Hepatocyte (in vitro differentiated cells): ENCODE measurements around the gene SPINK1. TPM values are rescaled to one million over a fixed set of nuclear protein-coding genes. Genes with fewer than 3 reads are reported as not detected.
"Not testable (repeated sequence)": the region's sequence is repeated elsewhere in the genome, so short reads cannot be mapped to it uniquely, and the experiment has no call there.

Experiments
- DNase-seq: peaks from one replicate; pipeline ENCODE4 v3.0.0-alpha.2; 2016; ENCODE audit warnings: low spot score
- H2AFZ ChIP-seq: fragments of 200-600 bp; sonication (generic); 2 replicates; pipeline ENCODE4 v1.6.0; 2016; ENCODE audit warnings: antibody characterized with exemption, mild to moderate bottlenecking
- H3K27ac ChIP-seq: fragments of 200-600 bp; sonication (generic); 2 replicates; pipeline ENCODE4 v1.5.1; 2016; ENCODE audit warnings: mild to moderate bottlenecking
- H3K27me3 ChIP-seq: fragments of 200-600 bp; sonication (generic); 2 replicates; pipeline ENCODE4 v1.6.1; 2016
- H3K36me3 ChIP-seq: fragments of 200-600 bp; sonication (generic); replicated peaks from 2 replicates; pipeline ENCODE4 v1.5.1; 2016; ENCODE audit warnings: low read depth; ENCODE audit not compliant: insufficient read depth
- H3K4me1 ChIP-seq: fragments of 200-600 bp; sonication (generic); 2 replicates; pipeline ENCODE4 v1.5.1; 2016; ENCODE audit warnings: mild to moderate bottlenecking, moderate library complexity; ENCODE audit not compliant: insufficient read depth
- H3K4me2 ChIP-seq: fragments of 200-600 bp; sonication (generic); 2 replicates; pipeline ENCODE4 v1.6.0; 2016
- H3K4me3 ChIP-seq: fragments of 200-600 bp; sonication (generic); 2 replicates; pipeline ENCODE4 v1.5.1; 2016; ENCODE audit warnings: mild to moderate bottlenecking
- H3K79me2 ChIP-seq: fragments of 200-600 bp; sonication (generic); 2 replicates; pipeline ENCODE4 v1.6.0; 2017; ENCODE audit warnings: mild to moderate bottlenecking
- H3K9me2 ChIP-seq: fragments of 200-600 bp; sonication (generic); replicated peaks from 2 replicates; pipeline ENCODE4 v1.6.0; 2017; ENCODE audit warnings: mild to moderate bottlenecking; ENCODE audit not compliant: insufficient read depth
- H3K9me3 ChIP-seq: fragments of 200-600 bp; sonication (generic); 2 replicates; pipeline ENCODE4 v1.5.1; 2016; ENCODE audit warnings: low read depth, mild to moderate bottlenecking
- H4K20me1 ChIP-seq: fragments of 200-600 bp; sonication (generic); 2 replicates; pipeline ENCODE4 v1.6.0; 2016; ENCODE audit warnings: mild to moderate bottlenecking; ENCODE audit not compliant: insufficient read depth, poor library complexity, severe bottlenecking
- EZH2 ChIP-seq: fragments of 200-600 bp; sonication (generic); IDR thresholded peaks from 2 replicates; pipeline ENCODE4 v1.6.1; 2016; ENCODE audit warnings: antibody characterized with exemption, mild to moderate bottlenecking, borderline replicate concordance
- EZH2phosphoT487 ChIP-seq: fragments of 200-600 bp; sonication (generic); IDR thresholded peaks from one replicate; pipeline ENCODE4 v1.6.1; 2018; ENCODE audit warnings: antibody characterized with exemption, mild to moderate bottlenecking, low read depth, moderate library complexity; ENCODE audit not compliant: unreplicated experiment, severe bottlenecking
- WGBS: methylation state at CpG from one replicate; pipeline ENCODE4 v1.1.6; 2016; ENCODE audit warnings: low lambda C conversion rate; ENCODE audit errors: missing lambda C conversion rate; 5-methylcytosine and 5-hydroxymethylcytosine counted together
- polyA plus RNA-seq: library from polyadenylated mRNA; unstranded; fragments of >200 nt; fragmentation: Nextera tagmentation; extraction: Ambion mirVana; gene quantifications from 2 replicates; pipeline ENCODE4 v1.2.1, GENCODE V29; 2016
- total RNA-seq: library from RNA; depleted of rRNA; stranded (reverse); fragments of >200 nt; gene quantifications from 2 replicates; pipeline ENCODE4 v1.2.3, GENCODE V29; 2014
- TF ChIP-seq, protein P1 (sequence below): fragments of 200-600 bp; sonication (generic); IDR thresholded peaks from 2 replicates; pipeline ENCODE4 v1.5.1; 2016; ENCODE audit warnings: antibody characterized with exemption, mild to moderate bottlenecking; ENCODE audit not compliant: poor library complexity

SPINK1 gene
- total and polyA plus RNA-seq, 2 experiments from 2014 or later: 1,467 to 2,947 TPM

DNA sequence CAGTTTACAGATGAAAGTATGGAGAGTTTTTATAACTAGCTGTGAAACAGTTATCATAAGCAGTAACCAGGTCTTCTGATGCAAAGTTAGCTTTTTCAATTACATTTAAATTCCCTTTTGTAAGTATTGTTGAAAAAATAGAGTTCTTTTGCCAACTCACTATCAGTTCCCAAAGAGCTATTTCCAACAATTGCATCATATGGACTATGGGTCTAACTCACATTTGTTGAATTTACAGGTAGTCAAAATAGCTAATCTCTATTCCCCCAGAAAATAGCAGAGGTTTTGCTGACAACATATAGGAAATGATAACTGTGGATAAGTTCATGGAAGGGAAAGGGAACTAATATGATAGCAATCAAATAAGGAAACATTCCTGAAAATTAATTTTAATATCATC, 1.4 kb downstream of the SPINK1 start:
- H3K4me3 ChIP-seq: peak overlapping the region; percentile 6
- H3K9me2 ChIP-seq: no peaks in the 10 kb centered on the region
- TF ChIP-seq, protein P1, sequence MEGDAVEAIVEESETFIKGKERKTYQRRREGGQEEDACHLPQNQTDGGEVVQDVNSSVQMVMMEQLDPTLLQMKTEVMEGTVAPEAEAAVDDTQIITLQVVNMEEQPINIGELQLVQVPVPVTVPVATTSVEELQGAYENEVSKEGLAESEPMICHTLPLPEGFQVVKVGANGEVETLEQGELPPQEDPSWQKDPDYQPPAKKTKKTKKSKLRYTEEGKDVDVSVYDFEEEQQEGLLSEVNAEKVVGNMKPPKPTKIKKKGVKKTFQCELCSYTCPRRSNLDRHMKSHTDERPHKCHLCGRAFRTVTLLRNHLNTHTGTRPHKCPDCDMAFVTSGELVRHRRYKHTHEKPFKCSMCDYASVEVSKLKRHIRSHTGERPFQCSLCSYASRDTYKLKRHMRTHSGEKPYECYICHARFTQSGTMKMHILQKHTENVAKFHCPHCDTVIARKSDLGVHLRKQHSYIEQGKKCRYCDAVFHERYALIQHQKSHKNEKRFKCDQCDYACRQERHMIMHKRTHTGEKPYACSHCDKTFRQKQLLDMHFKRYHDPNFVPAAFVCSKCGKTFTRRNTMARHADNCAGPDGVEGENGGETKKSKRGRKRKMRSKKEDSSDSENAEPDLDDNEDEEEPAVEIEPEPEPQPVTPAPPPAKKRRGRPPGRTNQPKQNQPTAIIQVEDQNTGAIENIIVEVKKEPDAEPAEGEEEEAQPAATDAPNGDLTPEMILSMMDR: no peak
- no peak for TF ChIP-seq EZH2phosphoT487
- no peak for TF ChIP-seq EZH2

DNA sequence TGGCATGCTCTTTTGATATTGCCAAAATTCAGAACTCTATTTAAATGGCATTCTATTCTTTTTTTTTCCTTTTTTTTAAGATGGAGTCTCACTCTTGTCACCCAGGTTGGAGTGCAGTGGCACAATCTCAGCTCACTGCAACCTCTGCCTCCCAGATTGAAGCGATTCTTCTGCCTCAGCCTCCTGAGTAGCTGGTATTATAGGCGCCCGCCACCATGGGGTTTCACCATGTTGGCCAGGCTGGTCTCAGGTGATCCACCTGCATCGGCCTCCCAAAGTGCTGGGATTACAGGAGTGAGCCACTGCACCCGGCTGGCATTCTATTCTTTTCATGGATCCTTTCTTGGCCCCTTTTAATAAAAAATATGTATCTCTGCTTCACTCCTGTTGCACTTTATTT, 4.5 kb downstream of the SPINK1 start:
- WGBS: 92% methylated on average over 5 of the region's 5 CpGs
- not testable (repeated sequence) for H4K20me1 ChIP-seq, H3K27me3 ChIP-seq, H3K9me3 ChIP-seq, DNase-seq, H3K4me3 ChIP-seq, H3K9me2 ChIP-seq, H3K4me1 ChIP-seq, H3K27ac ChIP-seq, H2AFZ ChIP-seq, H3K36me3 ChIP-seq
- peaks cover 35% of the 10 kb centered on the region for H3K79me2 ChIP-seq
- H3K4me2 ChIP-seq: peak overlapping the region; percentile 63

More for the DNA sequence above, 1.4 kb downstream of the SPINK1 start:
- Histone ChIP-seq H3K27ac (peak overlapping the region; percentile 70), H3K9me3 (no peaks in the 10 kb centered on the region), H4K20me1 (no peaks in the 10 kb centered on the region), H3K27me3 (peaks cover 2% of the 10 kb centered on the region), H3K36me3 (no peaks in the 10 kb centered on the region), H2AFZ (no peak overlapping the region), H3K79me2 (peaks cover 35% of the 10 kb centered on the region), H3K4me1 (peaks cover 8% of the 10 kb centered on the region), H3K4me2 (peak overlapping the region; percentile 63)
- no peak for DNase-seq

DNA sequence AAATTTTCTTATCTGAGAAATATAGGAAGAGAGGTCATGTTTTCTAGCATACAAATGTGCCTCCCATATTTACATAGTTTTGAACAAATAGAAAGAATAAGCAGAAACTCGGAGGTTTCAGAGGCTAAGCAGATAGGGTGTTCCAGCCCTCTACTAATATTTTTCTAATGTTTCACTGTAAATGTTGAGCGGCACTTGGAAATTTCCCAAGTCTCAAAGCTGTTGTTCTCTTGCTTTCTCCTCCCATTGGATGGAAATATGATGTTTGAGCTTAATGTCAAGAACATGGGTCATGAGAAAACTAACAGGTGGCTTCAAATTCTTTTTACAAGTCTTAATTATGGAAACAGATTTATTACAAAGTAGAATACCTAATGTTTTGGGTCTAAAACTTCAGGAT, 5.1 kb downstream of the SPINK1 start:
- H4K20me1 ChIP-seq: no peaks in the 10 kb centered on the region
- peaks cover 2% of the 10 kb centered on the region for H3K27me3 ChIP-seq
- H3K36me3 ChIP-seq: no peaks in the 10 kb centered on the region
- H3K9me2 ChIP-seq: no peaks in the 10 kb centered on the region
- peak overlapping the region; percentile 63 for H3K4me2 ChIP-seq
- DNase-seq: no peak
- no peak overlapping the region for H3K27ac ChIP-seq
- no peaks in the 10 kb centered on the region for H3K9me3 ChIP-seq
- no peak for TF ChIP-seq EZH2phosphoT487
- TF ChIP-seq, protein P1: no peak
- TF ChIP-seq EZH2: no peak
- peaks cover 4% of the 10 kb centered on the region for H3K4me1 ChIP-seq
- peaks cover 35% of the 10 kb centered on the region for H3K79me2 ChIP-seq
- WGBS: 58% methylated on average over 2 of the region's 2 CpGs
- no peak overlapping the region for H3K4me3 ChIP-seq
- no peak overlapping the region for H2AFZ ChIP-seq

DNA sequence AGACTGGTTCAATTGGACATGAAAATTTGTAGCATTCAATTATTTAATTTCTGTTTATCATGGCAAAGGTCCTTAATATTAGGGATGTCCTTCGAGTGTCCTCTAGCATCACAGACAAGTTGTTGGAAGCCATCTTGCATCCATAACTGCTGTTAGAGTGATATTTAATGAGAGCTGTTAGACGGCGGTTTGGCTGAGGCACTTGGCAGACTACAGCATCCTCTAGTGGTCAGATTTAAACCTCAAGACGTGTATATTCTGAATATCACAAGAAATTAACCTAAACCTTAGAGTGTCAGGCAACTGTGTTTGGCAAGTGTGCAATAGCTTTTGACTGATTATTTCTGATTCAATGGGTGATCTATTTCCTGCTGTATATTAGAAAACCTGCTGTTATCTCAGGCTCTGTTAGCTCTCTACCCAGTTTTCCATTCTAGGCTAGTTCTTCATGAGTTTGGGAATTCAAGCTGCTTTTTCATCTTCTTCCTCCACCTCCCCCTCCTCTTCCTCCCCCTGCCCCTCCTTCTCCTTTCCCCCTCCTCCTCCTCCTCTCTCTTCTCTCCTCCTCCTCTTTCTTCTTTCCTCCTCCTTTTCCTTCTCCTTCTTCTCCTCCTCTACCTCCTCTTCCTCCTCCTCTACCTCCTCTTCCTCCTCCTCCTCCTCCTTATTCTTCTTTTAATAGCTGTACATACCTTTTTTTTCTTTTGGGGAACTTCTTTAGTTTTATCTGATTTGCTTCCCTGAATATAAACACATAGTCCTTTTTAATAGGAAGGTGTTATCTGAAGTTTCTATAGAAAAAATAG, 8.6 kb downstream of the SPINK1 start:
- Histone ChIP-seq H3K27ac (peak overlapping the region; percentile 40), H4K20me1 (no peaks in the 10 kb centered on the region), H2AFZ (no peak overlapping the region), H3K4me1 (peaks cover 4% of the 10 kb centered on the region), H3K79me2 (peaks cover 4% of the 10 kb centered on the region), H3K27me3 (no peaks in the 10 kb centered on the region), H3K4me3 (no peak overlapping the region), H3K9me2 (no peaks in the 10 kb centered on the region), H3K36me3 (no peaks in the 10 kb centered on the region), H3K4me2 (no peak overlapping the region), H3K9me3 (no peaks in the 10 kb centered on the region)
- DNase-seq: peak; percentile 74
- TF ChIP-seq EZH2 (no peak), EZH2phosphoT487 (no peak)
- TF ChIP-seq, protein P1: peak; percentile 79
- WGBS: 30% methylated on average over 4 of the region's 4 CpGs

DNA sequence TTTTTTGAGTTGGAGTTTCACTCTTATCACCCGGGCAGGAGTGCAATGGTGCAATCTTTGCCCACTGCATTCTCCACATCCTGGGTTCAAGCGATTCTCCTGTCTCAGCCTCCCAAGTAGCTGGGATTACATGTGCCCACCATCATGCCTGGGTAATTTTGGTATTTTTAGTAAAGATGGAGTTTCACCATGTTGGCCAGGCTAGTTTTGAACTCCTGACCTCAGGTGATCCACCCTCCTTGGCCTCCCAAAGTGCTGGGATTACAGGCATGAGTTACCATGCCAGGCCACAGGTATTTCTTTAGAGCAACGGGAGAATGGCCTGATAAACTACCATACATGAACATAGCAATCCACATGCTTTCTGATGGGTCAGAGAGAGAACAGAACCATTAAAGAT, 9.2 kb downstream of the SPINK1 start:
- H3K4me1 ChIP-seq, H3K27ac ChIP-seq, H2AFZ ChIP-seq: not testable (repeated sequence)

More for the DNA sequence above, 9.2 kb downstream of the SPINK1 start:
- H3K4me3 ChIP-seq, DNase-seq, H3K79me2 ChIP-seq, H3K36me3 ChIP-seq, H3K4me2 ChIP-seq, H3K27me3 ChIP-seq, H3K9me3 ChIP-seq, H4K20me1 ChIP-seq, H3K9me2 ChIP-seq: not testable (repeated sequence)
- 94% methylated on average over 3 of the region's 3 CpGs for WGBS
